A549 (cell line): ENCODE results near the gene CXCL5.

Experiments
- CHD4 ChIP-seq: fragments of 200-600 bp; sonication (generic); IDR thresholded peaks from 2 replicates; pipeline ENCODE4 v1.6.1; 2016; ENCODE audit warnings: antibody characterized with exemption, mild to moderate bottlenecking, borderline replicate concordance
- POLR2A ChIP-seq: IDR thresholded peaks from 2 replicates; pipeline ENCODE4 v1.6.1; 2012; ENCODE audit warnings: mild to moderate bottlenecking, low read length
- TF ChIP-seq, protein P1 (sequence below): fragments of >200 bp; sonication (Bioruptor Twin); formaldehyde crosslinking; IDR thresholded peaks from 3 replicates; pipeline ENCODE4 v1.5.1; 2016

DNA sequence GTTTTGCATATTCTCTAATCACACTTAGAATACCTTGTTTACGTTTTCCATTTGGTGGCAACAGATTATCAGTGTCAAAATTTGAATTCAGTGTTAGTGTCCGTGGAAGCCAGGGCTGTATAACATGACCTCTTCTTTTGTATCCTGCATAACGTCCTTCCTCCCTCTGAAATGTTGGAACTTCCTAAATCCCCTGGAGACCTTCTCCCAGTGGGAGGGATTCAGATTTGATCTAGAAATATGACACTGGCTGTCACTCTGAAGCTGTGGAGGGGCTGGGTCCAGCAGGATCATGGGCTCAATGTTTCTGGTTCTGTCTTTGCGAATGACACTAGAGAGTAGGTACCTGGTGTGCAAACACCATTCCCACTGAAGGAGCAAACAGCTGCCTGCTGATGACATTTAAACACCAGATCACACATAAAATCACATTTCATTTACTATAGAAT is 40.9 kb upstream of the CXCL5 start:
- TF ChIP-seq, protein P1, sequence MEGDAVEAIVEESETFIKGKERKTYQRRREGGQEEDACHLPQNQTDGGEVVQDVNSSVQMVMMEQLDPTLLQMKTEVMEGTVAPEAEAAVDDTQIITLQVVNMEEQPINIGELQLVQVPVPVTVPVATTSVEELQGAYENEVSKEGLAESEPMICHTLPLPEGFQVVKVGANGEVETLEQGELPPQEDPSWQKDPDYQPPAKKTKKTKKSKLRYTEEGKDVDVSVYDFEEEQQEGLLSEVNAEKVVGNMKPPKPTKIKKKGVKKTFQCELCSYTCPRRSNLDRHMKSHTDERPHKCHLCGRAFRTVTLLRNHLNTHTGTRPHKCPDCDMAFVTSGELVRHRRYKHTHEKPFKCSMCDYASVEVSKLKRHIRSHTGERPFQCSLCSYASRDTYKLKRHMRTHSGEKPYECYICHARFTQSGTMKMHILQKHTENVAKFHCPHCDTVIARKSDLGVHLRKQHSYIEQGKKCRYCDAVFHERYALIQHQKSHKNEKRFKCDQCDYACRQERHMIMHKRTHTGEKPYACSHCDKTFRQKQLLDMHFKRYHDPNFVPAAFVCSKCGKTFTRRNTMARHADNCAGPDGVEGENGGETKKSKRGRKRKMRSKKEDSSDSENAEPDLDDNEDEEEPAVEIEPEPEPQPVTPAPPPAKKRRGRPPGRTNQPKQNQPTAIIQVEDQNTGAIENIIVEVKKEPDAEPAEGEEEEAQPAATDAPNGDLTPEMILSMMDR: no peak
- TF ChIP-seq CHD4 (no peak), POLR2A (no peak)
